ENCODE measurements around the gene ITPRID2. TPM values are rescaled to one million over a fixed set of nuclear protein-coding genes. Genes with fewer than 3 reads are reported as not detected.

The ITPRID2 gene
- total and polyA plus RNA-seq, 10 of the 15 experiments (the other 5 are each of a cell fraction or from before 2014, with no cell fraction given): 4.7 to 23.7 (median 13.1) TPM

- no peak for TF ChIP-seq ZNF384 (IDR thresholded peaks at IDR 0.05; ENCODE audit: borderline replicate concordance, low read depth, low read length)
These were observed 87.0 kb downstream of the ITPRID2 start (continued) for GRCh38 chr2:181978351-181979150.

Other genes starting within 250 kb of the ITPRID2 start
- 0.05 and 0.11 TPM in 2 replicates for gene CERKL, start 234.6 kb upstream of the ITPRID2 start, total RNA-seq (2014; rRNA removed)
- 0.05 and 0.09 TPM in 2 replicates for gene CERKL, start 234.6 kb upstream of the ITPRID2 start, total RNA-seq (2014; rRNA removed; fragmentation: Illumina TruSeq; extraction: Trizol)
- gene CERKL, start 234.6 kb upstream of the ITPRID2 start, total RNA-seq (2021): not detected in 2 replicates
- gene CERKL, start 234.6 kb upstream of the ITPRID2 start, polyA plus RNA-seq (2011; rRNA removed): 0.22 and 0.37 TPM in 2 replicates
- gene CERKL, start 234.6 kb upstream of the ITPRID2 start, polyA plus RNA-seq (2014; fragmentation: Illumina TruSeq; extraction: Trizol): not detected in 2 replicates
- gene CERKL, start 234.6 kb upstream of the ITPRID2 start, polyA plus RNA-seq (2014; fragmentation: Nextera tagmentation; extraction: Ambion mirVana): 10 to 100 TPM; 19.1 to 23.0 TPM
- gene CERKL, start 234.6 kb upstream of the ITPRID2 start, polyA plus RNA-seq (2014; rRNA removed): 0.05 TPM in 1 of 2 replicates, not detected in the other
- gene CERKL, start 234.6 kb upstream of the ITPRID2 start, polyA plus RNA-seq (2016; fragmentation: Nextera tagmentation; extraction: Ambion mirVana): 10 to 100 TPM; 11.8 to 13.6 TPM
- gene NEUROD1, start 211.2 kb upstream of the ITPRID2 start, total RNA-seq (2014; rRNA removed): not detected in 2 replicates
- not detected in 2 replicates for gene NEUROD1, start 211.2 kb upstream of the ITPRID2 start, total RNA-seq (2014; rRNA removed; fragmentation: Illumina TruSeq; extraction: Trizol)
- not detected in 2 replicates for gene NEUROD1, start 211.2 kb upstream of the ITPRID2 start, total RNA-seq (2021)
- not detected in 2 replicates for gene NEUROD1, start 211.2 kb upstream of the ITPRID2 start, polyA plus RNA-seq (2011; rRNA removed)
- not detected in 2 replicates for gene NEUROD1, start 211.2 kb upstream of the ITPRID2 start, polyA plus RNA-seq (2014; fragmentation: Illumina TruSeq; extraction: Trizol)
- gene NEUROD1, start 211.2 kb upstream of the ITPRID2 start, polyA plus RNA-seq (2014; fragmentation: Nextera tagmentation; extraction: Ambion mirVana): not detected
- gene NEUROD1, start 211.2 kb upstream of the ITPRID2 start, polyA plus RNA-seq (2014; rRNA removed): not detected in 2 replicates
- not detected for gene NEUROD1, start 211.2 kb upstream of the ITPRID2 start, polyA plus RNA-seq (2016; fragmentation: Nextera tagmentation; extraction: Ambion mirVana)
- 0.11 TPM in 1 of 2 replicates, not detected in the other for gene PPP1R1C, start 94.1 kb downstream of the ITPRID2 start, total RNA-seq (2014; rRNA removed)
- gene PPP1R1C, start 94.1 kb downstream of the ITPRID2 start, total RNA-seq (2014; rRNA removed; fragmentation: Illumina TruSeq; extraction: Trizol): not detected in 2 replicates
- gene PPP1R1C, start 94.1 kb downstream of the ITPRID2 start, total RNA-seq (2021): not detected in 2 replicates
- gene PPP1R1C, start 94.1 kb downstream of the ITPRID2 start, polyA plus RNA-seq (2011; rRNA removed): not detected in 2 replicates
- gene PPP1R1C, start 94.1 kb downstream of the ITPRID2 start, polyA plus RNA-seq (2014; fragmentation: Illumina TruSeq; extraction: Trizol): not detected in 2 replicates
- gene PPP1R1C, start 94.1 kb downstream of the ITPRID2 start, polyA plus RNA-seq (2014; fragmentation: Nextera tagmentation; extraction: Ambion mirVana): not detected
- gene PPP1R1C, start 94.1 kb downstream of the ITPRID2 start, polyA plus RNA-seq (2014; rRNA removed): not detected in 2 replicates
- gene PPP1R1C, start 94.1 kb downstream of the ITPRID2 start, polyA plus RNA-seq (2016; fragmentation: Nextera tagmentation; extraction: Ambion mirVana): not detected